ENCODE measurements around the gene UBXN6. TPM values are rescaled to one million over a fixed set of nuclear protein-coding genes. Genes with fewer than 3 reads are reported as not detected.

UBXN6 gene
- polyA plus RNA-seq, 5 donors: 68.2 to 133 (median 89.3) TPM

DNA sequence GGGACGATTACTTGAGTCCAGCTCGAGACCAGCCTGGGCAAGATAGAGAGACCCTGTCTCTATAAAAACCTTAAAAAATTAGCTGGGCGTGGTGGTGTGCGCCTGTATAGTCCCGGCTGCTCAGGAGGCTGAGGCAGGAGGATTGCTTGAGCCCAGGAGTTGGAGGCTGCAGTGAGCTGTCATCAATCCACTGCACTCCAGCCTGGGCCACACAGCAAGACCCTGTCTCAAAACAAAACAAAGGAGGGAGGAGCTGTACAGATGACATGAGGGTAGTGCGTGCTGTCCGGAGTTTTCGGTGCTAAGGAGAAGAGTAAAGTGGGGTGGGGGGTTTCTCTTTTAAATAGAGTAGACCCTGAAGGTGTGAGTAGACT is 37.1 kb upstream of the UBXN6 start:
- no peak for DNase-seq

DNA sequence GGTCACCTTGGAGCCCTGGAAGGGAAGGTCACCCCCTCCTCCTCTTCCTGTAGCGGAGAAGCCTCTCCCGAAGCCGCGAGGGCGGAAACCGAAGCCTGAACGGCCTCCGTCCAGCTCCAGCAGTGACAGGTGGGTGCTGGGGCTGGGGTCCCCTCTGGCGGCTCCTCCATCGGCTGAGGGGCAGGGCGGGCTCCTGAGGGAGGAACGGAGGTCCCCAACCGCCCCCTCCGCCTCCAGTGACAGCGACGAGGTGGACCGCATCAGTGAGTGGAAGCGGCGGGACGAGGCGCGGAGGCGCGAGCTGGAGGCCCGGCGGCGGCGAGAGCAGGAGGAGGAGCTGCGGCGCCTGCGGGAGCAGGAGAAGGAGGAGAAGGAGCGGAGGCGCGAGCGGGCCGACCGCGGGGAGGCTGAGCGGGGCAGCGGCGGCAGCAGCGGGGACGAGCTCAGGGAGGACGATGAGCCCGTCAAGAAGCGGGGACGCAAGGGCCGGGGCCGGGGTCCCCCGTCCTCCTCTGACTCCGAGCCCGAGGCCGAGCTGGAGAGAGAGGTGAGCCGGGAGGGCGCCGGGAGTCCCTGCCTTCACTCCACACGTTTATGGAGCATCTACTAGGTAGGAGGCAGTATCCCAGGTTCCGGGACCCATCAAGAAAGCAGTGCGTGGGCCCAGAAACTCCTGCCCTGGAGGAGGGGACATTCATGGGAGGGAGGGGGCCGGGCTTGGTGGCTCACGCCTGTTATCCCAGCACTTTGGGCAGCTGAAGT is 36.5 kb upstream of the UBXN6 start:
- no peak for DNase-seq

GRCh38 chr19:4493104-4493928 is 35.7 kb upstream of the UBXN6 start:
- no peak for DNase-seq

DNA sequence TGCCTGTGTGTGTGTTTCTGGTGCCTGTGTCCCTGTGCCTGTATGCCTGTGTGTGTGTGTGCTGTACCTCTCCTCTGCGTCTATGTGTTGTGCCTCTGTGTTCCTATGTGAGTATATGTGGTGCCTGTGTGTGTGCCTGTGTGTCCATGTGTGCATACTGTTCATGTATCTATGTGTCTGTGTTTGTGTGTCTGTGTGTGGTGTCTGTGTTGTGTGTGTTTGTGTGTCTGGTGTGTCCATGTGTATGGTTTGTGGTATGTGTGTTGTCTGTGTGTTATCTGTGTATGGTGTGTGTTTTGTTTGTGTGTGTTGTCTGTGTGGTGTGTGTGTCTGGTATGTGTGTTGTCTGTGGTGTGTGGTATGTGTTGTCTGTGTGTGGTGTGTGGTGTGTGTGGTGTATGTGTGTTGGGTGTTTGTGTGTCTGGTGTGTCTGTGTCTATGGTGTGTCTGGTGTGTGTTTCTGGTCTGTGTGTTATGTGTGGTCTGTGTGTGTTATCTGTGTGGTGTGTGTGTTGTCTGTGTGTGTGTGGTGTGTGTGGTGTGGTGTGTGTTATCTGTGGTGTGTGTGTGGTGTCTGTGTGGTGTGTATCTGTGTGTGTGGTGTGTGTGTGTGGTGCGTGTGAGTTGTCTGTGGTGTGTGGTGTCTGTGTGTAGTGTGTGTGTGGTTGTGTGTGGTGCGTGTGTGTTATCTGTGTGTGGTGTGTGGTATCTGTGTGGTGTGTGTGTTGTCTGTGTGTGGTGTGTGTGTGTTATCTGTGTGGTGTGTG is 34.9 kb upstream of the UBXN6 start:
- DNase-seq: no peak

DNA sequence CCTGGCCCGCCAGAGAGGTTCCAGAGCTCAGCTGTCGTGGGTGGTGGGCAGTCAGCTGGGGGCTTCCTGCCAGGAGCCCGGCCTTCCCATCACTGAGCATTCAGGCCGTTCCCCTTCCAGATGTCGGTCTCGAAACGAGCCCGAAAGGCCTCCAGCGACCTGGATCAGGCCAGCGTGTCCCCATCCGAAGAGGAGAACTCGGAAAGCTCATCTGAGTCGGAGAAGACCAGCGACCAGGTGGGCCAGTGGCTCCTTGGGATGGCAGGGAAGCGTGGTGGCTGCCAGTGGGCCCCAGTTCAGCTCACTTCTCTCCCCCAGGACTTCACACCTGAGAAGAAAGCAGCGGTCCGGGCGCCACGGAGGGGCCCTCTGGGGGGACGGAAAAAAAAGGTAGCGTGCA is 33.9 kb upstream of the UBXN6 start:
- no peak for DNase-seq

- no peak for DNase-seq
These were observed 30.9 kb upstream of the UBXN6 start for GRCh38 chr19:4488496-4488895.

- no peak for DNase-seq
These were observed 30.0 kb upstream of the UBXN6 start for GRCh38 chr19:4487572-4487971.

GRCh38 chr19:4483385-4483784 is 25.8 kb upstream of the UBXN6 start:
- DNase-seq: no peak

DNA sequence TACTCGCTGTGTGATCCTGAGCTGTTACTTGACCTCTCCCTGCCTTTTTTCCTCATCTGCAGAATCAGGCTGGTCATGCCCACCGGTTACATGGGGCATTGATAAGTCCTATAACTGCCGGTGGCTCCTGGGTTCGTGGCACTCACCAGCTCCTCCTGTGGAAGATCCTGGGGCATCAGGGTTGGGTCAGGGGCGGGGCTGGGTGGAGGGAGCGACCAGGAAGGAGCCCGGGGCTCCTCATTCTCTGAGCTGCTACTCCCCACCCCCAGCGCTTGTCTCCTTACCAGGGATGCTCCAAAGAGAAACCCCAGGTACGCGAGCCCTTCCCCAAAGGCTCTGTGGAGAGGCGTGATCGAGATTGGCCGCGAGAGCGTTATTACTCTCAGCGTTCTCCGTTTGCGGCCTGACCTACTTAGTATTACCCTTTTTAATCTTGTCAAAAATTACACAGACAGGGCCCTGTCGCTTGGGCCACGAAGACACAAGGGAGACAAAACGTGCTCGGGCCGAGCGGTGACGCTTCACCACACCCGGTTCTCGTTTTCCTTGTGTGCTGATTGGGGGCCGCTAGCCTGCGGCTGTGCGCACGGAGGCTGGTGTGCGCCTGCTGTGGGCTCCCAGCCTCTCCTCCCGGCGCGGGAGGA is 25.2 kb upstream of the UBXN6 start:
- DNase-seq: no peak

GRCh38 chr19:4477034-4477801 is 19.6 kb upstream of the UBXN6 start:
- DNase-seq: no peak

DNA sequence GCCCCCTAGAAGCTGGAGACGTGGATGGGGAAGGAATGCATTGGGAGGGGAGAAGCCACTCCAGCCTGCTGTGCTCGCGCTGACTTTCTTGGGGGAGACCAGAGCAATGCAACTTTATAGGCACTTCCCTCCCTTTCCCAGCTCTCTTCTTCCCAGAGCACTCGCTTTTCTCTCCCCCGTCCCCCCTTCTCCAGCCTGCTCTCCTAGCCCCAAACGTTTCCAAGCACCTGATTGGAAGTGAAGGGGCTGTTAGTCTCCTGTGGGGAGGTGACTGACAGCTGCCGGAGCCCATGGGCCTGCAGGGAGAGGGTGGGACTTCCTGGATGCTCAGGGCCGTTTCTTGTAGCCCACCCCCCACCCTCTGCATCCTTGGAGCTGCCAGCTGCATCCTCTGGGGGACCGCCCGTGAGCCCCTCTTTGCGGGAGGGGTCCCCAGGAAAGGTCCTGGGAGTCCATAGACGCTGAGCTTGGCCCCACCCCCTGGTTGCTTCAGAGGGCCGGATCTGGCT is 17.0 kb upstream of the UBXN6 start:
- no peak for DNase-seq

- no peak for DNase-seq
These were observed 16.3 kb upstream of the UBXN6 start for GRCh38 chr19:4473763-4474513.

DNA sequence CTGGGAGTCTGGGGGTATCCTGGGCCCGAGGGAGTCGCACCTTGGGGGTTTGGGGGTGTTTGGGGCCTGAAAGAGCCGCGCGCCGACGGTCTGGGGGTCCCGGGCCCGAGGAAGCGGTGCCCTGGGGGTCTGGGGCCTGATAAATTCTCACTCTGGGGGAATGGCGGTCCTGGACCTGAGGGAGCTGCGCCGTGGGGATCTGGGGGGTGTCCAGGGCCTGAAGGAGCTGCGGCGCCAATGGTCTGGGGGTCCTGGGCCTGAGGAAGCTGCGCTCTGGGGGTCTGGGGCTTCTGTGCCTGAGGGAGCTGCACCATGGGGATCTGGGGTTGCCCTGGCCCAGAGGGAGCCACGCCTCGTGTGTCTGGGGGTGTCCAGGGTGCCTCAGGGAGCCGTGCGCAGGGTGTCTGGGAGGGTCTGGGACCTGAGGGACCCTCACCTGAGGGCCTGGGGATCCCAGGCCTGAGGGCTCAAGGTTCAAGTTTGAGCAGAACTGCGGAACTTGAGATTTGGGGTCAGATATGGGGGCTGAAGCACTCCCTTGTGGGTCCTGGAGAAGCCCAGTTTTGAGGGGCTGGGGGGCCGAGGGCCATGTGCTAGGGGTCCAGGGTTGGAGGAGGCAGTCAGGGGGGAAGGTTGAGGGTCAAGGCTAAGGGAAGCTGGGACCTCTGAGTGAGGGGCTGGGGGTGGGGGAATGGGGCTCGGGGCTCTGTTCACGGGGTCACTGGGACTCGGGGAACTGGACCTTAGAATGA is 15.6 kb upstream of the UBXN6 start:
- DNase-seq: no peak

- no peak for DNase-seq
These were observed 14.8 kb upstream of the UBXN6 start, which contains the start of gene HDGFL2 for GRCh38 chr19:4472174-4472974. HDGFL2 (plus strand) TSS chr19:4472297; CDS start chr19:4472351, 54 bp downstream.

GRCh38 chr19:4471403-4472173 is 14.0 kb upstream of the UBXN6 start:
- DNase-seq: peak; percentile 99 to 100

GRCh38 chr19:4467835-4468234 is 10.2 kb upstream of the UBXN6 start:
- no peak for DNase-seq

- DNase-seq: no peak
These were observed 7.4 kb upstream of the UBXN6 start for GRCh38 chr19:4464815-4465581.

Data from right lung (tissue), 5 donors.